Brain pericyte (primary cell): ENCODE measurements around the gene RNF114.
"Not testable (repeated sequence)": the region's sequence is repeated elsewhere in the genome, so short reads cannot be mapped to it uniquely, and the experiment has no call there.

Source experiments
- DNase-seq: peaks from one replicate; pipeline ENCODE4 v3.0.0-alpha.2; 2012; ENCODE audit warnings: low read depth, low spot score

The RNF114 gene

DNA sequence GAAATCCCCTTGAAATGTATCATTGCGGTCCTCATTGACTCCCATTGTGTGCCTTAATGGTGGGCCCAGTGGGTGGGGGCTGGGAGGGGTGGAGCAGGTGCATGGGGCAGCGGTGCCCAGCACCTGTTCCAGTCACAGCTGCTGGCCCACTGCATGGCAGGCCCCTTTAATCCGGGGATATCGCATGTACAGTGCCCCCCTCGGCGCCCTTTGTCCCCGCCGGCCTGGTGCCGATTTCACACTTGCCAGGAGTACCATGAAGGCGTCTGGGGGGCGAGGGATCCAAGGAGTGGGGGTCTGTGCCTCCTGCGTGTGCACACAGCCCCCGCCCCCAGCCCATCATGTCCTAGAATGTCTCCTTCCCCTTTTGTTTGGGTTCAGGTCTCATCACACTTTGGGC, 49.4 kb downstream of the RNF114 start:
- no peak for DNase-seq

DNA sequence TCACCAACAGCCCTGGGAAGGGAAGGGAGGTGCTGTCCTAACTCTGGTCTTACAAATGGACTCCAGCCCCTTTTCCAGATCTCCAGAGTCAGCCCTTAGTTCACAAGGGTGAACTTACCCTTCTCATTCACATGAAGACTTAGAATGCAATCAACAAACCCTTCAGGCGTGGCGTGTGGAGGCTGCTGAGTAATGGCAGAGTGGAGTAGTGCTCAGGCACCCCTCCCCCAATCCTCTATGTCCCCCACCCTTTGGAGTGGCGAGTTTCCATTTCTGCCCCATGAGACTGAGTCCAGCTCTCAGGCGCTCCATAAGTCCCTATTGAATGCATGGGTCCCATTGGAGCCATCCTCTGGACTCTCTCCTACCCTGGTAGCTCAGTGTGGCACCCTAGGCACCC, 49.9 kb downstream of the RNF114 start:
- DNase-seq, result no peak

DNA sequence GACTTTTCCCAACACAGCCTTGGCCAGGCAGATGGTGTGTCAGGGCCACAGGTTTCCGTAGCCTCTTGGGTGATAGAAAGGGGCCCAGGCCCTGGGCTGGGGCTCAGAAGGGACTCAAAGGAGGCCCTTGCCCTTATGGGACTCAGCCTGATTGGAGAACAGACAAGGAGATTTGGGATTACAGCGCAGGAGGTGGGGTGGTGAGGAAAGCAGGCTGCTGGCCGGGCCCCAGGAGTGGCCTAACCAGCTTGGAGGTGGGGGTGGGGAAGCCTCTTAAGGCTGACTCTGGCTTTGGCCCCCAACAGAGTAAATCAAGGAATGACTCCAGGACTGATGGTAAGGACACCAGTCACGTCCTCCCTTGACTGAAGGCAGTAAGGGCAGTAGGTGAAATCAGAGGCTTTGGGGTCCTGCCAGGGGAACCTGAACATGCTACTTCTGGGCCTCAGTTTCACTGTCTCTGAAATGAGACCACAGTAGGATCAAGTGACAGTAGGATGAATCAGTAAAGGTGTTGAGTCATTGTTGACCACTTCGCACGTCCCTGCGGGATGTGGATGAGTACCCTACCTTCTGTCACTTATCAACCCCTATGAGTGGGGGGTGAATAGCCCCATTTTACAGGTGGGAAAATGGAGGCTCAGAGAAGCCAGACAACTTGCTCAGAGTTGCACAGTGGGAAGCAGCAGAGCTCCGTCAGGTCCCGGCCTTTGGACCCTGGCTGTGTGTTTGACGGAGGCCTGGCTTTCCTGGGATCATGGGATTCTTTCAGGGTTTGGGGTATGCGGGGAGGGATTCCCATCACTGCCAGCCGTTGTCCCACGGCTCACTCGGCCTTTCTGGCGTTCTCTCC, 51.0 kb downstream of the RNF114 start:
- no peak for DNase-seq

DNA sequence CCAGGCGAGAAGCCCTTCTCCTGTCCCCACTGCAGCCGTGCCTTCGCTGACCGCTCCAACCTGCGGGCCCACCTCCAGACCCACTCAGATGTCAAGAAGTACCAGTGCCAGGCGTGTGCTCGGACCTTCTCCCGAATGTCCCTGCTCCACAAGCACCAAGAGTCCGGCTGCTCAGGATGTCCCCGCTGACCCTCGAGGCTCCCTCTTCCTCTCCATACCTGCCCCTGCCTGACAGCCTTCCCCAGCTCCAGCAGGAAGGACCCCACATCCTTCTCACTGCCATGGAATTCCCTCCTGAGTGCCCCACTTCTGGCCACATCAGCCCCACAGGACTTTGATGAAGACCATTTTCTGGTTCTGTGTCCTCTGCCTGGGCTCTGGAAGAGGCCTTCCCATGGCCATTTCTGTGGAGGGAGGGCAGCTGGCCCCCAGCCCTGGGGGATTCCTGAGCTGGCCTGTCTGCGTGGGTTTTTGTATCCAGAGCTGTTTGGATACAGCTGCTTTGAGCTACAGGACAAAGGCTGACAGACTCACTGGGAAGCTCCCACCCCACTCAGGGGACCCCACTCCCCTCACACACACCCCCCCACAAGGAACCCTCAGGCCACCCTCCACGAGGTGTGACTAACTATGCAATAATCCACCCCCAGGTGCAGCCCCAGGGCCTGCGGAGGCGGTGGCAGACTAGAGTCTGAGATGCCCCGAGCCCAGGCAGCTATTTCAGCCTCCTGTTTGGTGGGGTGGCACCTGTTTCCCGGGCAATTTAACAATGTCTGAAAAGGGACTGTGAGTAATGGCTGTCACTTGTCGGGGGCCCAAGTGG, 51.9 kb downstream of the RNF114 start:
- no peak for DNase-seq

DNA sequence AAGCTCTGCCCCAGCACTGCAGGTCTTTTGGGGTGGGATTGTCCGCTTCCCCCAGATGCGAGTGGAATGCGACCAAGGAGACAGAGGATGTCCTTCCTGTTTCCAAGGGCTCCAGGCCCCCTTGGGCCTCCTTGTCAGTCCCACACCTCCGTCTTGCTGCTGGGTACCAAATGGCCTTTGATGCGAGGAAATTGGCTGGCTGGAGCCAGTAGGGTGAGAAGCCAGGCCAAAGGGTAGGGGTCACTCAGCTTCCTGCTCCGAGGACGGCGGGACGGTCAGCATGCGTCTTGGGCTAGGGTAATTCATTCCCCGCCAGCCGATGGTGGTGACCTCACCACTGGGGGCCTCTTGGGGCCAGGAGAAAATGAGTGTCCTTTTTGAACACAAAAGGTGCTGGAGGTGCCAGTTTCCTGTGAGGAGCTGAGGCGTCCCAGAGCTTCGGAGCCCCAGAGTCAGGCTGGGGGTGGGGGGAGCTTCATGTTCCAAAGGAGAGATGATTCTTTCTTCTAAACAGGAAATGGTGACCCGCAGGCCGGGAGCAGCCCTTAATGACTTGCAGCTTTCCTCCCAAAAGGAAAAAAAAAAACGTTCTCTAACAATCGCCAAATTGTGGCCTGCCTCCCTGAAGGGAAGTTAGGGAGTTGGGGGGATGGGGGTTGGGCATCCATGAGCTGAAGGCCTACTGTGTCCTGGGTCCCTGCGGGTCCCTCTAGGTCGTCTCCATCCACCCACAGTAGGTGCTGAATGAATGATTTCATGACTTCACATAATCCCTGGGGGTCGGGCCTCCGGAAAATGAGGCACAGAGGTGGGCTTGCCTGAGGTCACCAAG, 53.3 kb downstream of the RNF114 start:
- DNase-seq, result no peak

DNA sequence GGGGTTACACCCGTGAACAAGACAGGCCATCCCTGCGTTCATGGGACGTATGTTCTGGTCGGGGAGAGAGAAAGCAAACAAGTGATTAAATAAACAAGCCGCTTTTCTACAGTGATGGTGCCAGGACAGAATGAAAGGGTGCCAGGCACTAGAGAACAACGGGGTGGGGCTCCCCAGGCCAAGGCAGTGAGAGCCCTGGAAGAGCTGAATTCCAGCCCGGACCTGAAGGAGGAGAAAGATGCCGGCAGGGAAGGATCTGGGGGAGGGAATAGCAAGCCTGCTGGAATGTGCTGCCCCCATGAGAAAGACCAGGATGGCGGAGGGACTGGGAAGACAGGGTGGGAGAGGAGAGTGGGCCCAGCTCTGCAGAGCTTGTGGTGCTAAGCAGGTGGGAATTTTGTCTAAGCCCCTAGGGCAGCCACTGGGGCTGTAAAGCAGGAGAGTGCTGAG, 54.1 kb downstream of the RNF114 start:
- no peak for DNase-seq

DNA sequence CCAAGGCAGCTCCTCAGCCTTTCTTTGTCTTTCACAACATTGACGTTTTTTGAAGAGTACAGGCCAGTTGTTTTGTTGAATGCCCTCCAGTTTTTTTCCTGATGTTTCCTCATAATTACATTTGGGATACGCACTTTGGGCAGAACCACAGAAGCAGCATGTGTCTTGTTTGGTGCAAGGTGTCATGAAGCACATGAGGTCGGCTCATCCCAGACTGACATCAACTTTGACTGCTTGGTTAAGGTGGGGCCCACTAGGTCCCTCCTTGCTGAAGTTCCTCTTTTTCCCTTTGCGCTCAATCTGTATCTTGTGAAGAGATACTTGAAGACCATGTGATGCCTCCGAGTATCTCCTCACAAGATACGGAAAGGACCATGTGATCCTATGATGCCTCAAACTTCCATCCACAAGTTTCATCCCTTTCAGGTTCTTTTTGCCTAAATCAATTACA, 57.1 kb downstream of the RNF114 start:
- no peak for DNase-seq

DNA sequence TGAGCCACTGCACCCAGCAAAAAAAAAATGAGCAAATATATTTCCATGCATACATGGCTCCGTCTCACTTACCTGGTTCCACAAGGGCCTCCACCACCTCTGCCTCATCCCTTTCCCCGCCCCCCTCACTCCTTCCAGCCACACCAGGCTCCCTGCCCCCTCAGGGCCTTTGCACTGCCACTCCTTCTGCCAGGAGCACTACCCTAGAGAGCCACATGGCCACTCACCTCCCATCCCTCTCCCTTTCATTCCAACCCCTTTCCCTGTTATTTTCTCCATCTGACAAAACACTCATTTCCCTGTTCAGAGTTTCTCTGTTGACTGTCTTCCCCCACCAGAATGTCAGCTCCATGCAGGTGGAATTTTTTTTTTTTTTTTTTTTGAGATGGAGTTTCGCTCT, 59.4 kb downstream of the RNF114 start:
- no peak for DNase-seq

DNA sequence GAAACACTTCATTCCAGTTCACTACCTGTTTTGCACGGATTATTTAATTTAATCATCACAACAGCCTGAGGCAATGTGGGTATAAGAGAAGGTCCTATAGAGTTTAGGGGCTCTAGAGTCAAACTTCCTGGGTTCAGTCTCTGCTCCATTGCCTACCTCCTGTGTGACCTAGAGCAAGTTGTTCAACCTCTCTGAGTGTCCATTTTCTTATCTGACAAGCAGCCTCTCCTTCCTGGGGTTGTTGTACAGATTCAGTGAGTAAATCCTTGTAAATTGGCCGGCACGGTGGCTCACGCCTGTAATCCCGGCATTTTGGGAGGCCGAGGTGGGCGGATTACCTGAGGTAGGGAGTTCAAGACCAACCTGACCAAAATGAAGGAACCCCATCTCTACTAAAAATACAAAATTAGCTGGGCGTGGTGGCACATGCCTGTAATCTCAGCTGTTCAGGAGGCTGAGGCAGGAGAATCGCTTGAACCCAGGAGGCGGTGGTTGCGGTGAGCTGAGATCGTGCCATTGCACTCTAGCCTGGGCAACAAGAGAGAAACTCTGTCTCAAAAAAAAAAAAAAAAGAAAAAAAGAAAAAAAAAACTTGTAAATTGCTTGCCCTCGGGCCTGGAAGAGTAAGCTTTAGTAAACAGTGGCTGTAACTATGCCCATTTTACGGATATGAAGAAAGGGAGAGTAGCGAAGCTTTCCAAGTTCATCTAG, 62.4 kb downstream of the RNF114 start:
- DNase-seq, result not testable (repeated sequence)

DNA sequence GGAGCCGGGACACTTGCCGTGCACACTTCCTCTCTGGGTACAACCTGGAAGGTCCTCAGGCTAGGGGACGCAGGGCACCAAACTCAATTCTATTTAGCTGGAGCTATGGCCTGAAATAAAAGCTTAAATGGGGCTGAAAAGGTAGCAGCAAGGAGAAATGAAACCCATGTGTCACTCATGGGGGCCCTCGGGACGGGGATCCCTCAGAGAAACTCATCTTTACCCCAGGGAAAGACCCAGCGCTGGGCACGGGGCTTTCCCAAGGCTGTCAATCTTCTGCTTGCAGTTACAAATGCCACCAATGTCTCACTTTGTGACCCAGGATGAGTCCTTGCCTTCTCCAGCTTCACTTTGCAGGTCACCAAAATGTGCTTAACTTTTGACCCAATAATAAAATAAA, 63.1 kb downstream of the RNF114 start:
- DNase-seq, result no peak

DNA sequence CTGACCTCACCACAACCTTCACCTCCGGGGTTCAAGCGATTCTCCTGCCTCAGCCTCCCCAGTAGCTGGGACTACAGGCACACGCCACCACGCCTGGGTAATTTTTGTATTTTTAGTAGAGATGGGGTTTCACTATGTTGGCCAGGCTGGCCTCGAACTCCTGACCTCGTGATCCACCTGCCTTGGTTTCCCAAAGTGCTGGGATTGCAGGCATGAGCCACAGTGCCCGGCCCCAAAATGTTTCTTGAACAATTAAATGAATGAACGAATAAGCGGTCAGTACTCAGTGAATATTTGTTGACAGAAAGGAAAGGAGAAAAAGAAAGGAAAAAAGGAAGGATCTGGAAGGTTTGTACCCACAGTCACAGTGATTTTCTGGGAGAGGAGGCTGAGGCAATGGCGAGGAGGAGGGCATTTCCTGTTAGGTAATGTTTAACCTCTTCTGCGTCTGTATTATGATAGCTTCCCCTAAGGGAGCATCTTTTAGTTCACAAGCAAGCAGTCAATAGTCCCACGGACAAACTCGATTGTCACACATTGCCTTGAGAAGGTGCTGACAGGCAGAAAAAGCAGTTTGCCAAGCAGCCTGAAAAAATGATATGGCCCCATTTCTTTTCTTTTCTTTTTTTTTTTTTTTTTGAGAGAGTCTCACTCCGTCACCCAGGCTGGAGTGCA, 64.5 kb downstream of the RNF114 start:
- not testable (repeated sequence) for DNase-seq

DNA sequence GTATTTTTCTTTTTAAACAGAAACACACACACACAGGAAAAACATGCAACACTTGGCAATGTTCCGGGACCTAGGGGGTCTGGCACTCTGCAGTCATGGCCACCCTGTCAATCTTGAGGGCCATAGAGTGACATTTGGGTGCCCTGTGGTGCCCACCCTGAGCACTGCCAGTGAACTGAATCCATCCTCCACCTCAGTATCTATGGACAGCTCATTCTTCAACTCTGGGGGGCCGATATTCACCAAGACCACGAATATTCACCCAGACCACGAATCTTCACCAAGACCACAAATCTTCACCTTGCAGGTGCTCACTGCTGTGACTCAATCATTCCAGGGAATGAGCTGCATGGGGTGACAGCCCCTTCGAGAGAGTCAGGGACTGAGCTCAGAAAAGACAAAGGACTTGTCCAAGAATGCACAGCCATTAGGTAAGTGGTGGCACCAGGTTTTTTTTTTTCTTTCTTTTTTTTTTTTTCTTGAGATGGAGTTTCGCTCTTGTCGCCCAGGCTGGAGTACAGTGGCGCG, 65.7 kb downstream of the RNF114 start:
- DNase-seq, result no peak

DNA sequence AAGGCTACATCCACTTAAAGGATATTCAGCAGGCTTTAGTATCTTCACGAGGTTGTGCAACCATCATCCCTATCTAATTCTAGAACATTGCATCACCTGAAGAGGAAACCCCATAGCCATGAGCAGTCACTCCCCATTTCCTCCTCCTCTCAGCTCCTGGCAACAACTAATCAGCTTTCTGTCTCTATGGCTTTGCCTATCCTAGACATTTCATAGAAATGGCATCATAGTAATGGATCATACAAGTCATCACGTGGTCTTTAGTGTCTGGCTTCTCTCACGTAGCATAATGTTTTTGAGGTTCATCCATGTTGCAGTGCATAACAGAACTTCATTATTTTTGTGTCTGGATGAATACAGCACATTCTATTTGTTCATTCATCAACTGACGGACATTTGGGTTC, 67.1 kb downstream of the RNF114 start:
- DNase-seq, result no peak
